ENCODE data around the gene IPCEF1. TPM values are rescaled to one million over a fixed set of nuclear protein-coding genes. Genes with fewer than 3 reads are reported as not detected.

The IPCEF1 gene
- total and polyA plus RNA-seq, 2 of the 4 experiments (the other 2 are of a cell fraction): under 0.01 to 0.03 TPM

DNA sequence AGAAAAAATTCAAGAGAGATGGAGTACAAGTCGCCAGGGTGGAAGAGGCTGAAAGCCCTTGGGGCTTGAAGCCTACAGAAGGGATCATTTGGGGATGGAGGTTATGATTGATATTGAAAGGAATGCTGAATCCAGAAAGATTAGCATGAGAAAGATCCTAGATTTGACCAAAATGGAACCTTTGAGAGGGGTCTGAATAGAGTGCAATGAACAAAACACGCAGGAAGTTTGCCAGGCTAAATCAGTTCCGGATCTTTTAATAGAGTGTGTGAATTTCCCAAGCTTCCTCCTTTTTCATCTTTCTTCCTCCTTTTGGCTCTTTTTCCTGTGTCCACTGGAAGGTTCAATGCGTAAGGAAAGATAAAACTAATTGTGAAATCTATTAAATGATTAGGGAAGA is 15.3 kb downstream of the IPCEF1 start:
- Histone ChIP-seq H3K23ac (ENCODE audit: low read depth, low read length) (no peak overlapping the region), H2AK9ac (replicated peaks; ENCODE audit: low read depth, low read length, poor library complexity) (no peak overlapping the region), H4K8ac (ENCODE audit: low read depth in 2 of 2, low read length in 2 of 2) (no peak overlapping the region), H2BK15ac (ENCODE audit: low read depth, low read length) (no peak overlapping the region), H3K18ac (ENCODE audit: low read depth, low read length) (no peak overlapping the region), H3K9me1 (ENCODE audit: insufficient read depth, low read length) (no peaks in the 10 kb centered on the region), H3K79me1 (ENCODE audit: low read depth in 1 of 2, low read length in 2 of 2) (no peaks in the 10 kb centered on the region), H3K4me1 (ENCODE audit: control insufficient read depth, insufficient read depth, low read length) (no peaks in the 10 kb centered on the region), H3K14ac (replicated peaks; ENCODE audit: low read depth, low read length) (no peak overlapping the region), H3K27me3 (ENCODE audit: control insufficient read depth, insufficient read depth, low read length) (no peaks in the 10 kb centered on the region), H2BK5ac (ENCODE audit: low read depth, low read length, poor library complexity, severe bottlenecking) (no peak overlapping the region), H3K56ac (ENCODE audit: extremely low read depth, insufficient read depth, low read length) (no peak overlapping the region), H2BK20ac (ENCODE audit: low read depth, low read length) (no peak overlapping the region), H3K36me3 (ENCODE audit: control insufficient read depth, insufficient read depth, low read length) (no peaks in the 10 kb centered on the region), H2BK120ac (ENCODE audit: low read depth, low read length) (no peak overlapping the region), H3K27ac (ENCODE audit: insufficient read depth, low read length) (no peak overlapping the region), H4K91ac (ENCODE audit: insufficient read depth, low read depth, low read length) (no peak overlapping the region), H3K4me2 (ENCODE audit: low read depth, low read length) (no peak overlapping the region), H3K4ac (ENCODE audit: low read depth, low read length) (no peak overlapping the region), H3K4me3 (ENCODE audit: insufficient read depth, low read depth, low read length) (no peak overlapping the region), H4K5ac (ENCODE audit: low read depth, low read length) (no peak overlapping the region), H2AK5ac (ENCODE audit: low read depth, low read length) (no peak overlapping the region), H3K9me3 (ENCODE audit: control insufficient read depth, insufficient read depth, low read length) (no peaks in the 10 kb centered on the region), H3K9ac (ENCODE audit: low read depth, low read length) (no peak overlapping the region), H4K20me1 (ENCODE audit: insufficient read depth, low read length) (no peaks in the 10 kb centered on the region), H2AFZ (replicated peaks; ENCODE audit: low read length, poor library complexity) (no peak overlapping the region)
- in situ Hi-C loops (cut with MboI; ENCODE audit: low sequenced_read_pairs): no loop called here
- POLR2A ChIA-PET (ENCODE audit: unreplicated experiment): no interaction called here
- intact Hi-C loops (cut with micrococcal nuclease): no loop called here
- CTCF ChIA-PET: no interaction called here
- TF ChIP-seq MAFK (IDR thresholded peaks at IDR 0.05; ENCODE audit: low read depth, low read length) (no peak), SMC3 (IDR thresholded peaks at IDR 0.05; ENCODE audit: low read depth, low read length) (no peak), NFE2L2 (IDR thresholded peaks at IDR 0.05; ENCODE audit: low read depth, low read length) (no peak), MXI1 (IDR thresholded peaks at IDR 0.05; ENCODE audit: borderline replicate concordance, low read depth, low read length) (no peak), CEBPB (IDR thresholded peaks at IDR 0.05; ENCODE audit: low read depth, low read length) (no peak), POLR2A (IDR thresholded peaks at IDR 0.05; ENCODE audit: low read depth, low read length) (no peak), FOS (IDR thresholded peaks at IDR 0.05; ENCODE audit: low read depth, low read length) (no peak), RAD21 (IDR thresholded peaks at IDR 0.05; ENCODE audit: low read length) (no peak), MAZ (IDR thresholded peaks at IDR 0.05; ENCODE audit: borderline replicate concordance, low read depth, low read length) (no peak), CHD1 (IDR thresholded peaks at IDR 0.05; ENCODE audit: low read depth, low read length) (no peak), RCOR1 (IDR thresholded peaks at IDR 0.05; ENCODE audit: insufficient replicate concordance, low read length) (no peak), BHLHE40 (IDR thresholded peaks at IDR 0.05; ENCODE audit: low read depth, low read length) (no peak), RFX5 (IDR thresholded peaks at IDR 0.05; ENCODE audit: low read depth, low read length) (no peak)
- TF ChIP-seq, protein P1, sequence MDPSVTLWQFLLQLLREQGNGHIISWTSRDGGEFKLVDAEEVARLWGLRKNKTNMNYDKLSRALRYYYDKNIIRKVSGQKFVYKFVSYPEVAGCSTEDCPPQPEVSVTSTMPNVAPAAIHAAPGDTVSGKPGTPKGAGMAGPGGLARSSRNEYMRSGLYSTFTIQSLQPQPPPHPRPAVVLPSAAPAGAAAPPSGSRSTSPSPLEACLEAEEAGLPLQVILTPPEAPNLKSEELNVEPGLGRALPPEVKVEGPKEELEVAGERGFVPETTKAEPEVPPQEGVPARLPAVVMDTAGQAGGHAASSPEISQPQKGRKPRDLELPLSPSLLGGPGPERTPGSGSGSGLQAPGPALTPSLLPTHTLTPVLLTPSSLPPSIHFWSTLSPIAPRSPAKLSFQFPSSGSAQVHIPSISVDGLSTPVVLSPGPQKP (IDR thresholded peaks at IDR 0.05; ENCODE audit: borderline replicate concordance, low read depth, low read length): no peak
- TF ChIP-seq, protein P2, sequence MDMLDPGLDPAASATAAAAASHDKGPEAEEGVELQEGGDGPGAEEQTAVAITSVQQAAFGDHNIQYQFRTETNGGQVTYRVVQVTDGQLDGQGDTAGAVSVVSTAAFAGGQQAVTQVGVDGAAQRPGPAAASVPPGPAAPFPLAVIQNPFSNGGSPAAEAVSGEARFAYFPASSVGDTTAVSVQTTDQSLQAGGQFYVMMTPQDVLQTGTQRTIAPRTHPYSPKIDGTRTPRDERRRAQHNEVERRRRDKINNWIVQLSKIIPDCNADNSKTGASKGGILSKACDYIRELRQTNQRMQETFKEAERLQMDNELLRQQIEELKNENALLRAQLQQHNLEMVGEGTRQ (IDR thresholded peaks at IDR 0.05; ENCODE audit: low read depth, low read length): no peak
- TF ChIP-seq, protein P3, sequence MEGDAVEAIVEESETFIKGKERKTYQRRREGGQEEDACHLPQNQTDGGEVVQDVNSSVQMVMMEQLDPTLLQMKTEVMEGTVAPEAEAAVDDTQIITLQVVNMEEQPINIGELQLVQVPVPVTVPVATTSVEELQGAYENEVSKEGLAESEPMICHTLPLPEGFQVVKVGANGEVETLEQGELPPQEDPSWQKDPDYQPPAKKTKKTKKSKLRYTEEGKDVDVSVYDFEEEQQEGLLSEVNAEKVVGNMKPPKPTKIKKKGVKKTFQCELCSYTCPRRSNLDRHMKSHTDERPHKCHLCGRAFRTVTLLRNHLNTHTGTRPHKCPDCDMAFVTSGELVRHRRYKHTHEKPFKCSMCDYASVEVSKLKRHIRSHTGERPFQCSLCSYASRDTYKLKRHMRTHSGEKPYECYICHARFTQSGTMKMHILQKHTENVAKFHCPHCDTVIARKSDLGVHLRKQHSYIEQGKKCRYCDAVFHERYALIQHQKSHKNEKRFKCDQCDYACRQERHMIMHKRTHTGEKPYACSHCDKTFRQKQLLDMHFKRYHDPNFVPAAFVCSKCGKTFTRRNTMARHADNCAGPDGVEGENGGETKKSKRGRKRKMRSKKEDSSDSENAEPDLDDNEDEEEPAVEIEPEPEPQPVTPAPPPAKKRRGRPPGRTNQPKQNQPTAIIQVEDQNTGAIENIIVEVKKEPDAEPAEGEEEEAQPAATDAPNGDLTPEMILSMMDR (conservative IDR thresholded peaks at IDR 0.05; ENCODE audit: low read depth, low read length): no peak
- no peak for ATAC-seq (ENCODE audit: low read depth)
- no CpG with 5 or more reads among the region's 4 CpGs for WGBS, 2 experiments (ENCODE audit: extremely low coverage in 2 of 2, insufficient read length in 1 of 2)
- dilution Hi-C loops (cut with HindIII; ENCODE audit: low sequenced_read_pairs, unreplicated experiment): no loop called here
- DNase-seq: no peak
- BruUV-seq (replicated peaks): no TSS peak
